IPS-15b (cell line): ENCODE results near the gene VAC14.

Experiments used
- H3K27me3 ChIP-seq: one replicate; pipeline ENCODE4 v1.6.1; 2013; ENCODE audit warnings: low read length; ENCODE audit not compliant: control insufficient read depth, insufficient read depth
- H3K36me3 ChIP-seq: one replicate; pipeline ENCODE4 v1.6.1; 2013; ENCODE audit warnings: low read length; ENCODE audit not compliant: control insufficient read depth, insufficient read depth
- H3K4me1 ChIP-seq: one replicate; pipeline ENCODE4 v1.6.1; 2013; ENCODE audit warnings: mild to moderate bottlenecking, low read length; ENCODE audit not compliant: control insufficient read depth, insufficient read depth
- H3K4me3 ChIP-seq: one replicate; pipeline ENCODE4 v1.5.1; 2013; ENCODE audit warnings: low read depth, low read length
- H3K9ac ChIP-seq: one replicate; pipeline ENCODE4 v1.6.1; 2013; ENCODE audit warnings: low read depth, mild to moderate bottlenecking, low read length
- H3K9me3 ChIP-seq: one replicate; pipeline ENCODE4 v1.6.1; 2013; ENCODE audit warnings: mild to moderate bottlenecking, low read length; ENCODE audit not compliant: control insufficient read depth, insufficient read depth

Gene VAC14

DNA sequence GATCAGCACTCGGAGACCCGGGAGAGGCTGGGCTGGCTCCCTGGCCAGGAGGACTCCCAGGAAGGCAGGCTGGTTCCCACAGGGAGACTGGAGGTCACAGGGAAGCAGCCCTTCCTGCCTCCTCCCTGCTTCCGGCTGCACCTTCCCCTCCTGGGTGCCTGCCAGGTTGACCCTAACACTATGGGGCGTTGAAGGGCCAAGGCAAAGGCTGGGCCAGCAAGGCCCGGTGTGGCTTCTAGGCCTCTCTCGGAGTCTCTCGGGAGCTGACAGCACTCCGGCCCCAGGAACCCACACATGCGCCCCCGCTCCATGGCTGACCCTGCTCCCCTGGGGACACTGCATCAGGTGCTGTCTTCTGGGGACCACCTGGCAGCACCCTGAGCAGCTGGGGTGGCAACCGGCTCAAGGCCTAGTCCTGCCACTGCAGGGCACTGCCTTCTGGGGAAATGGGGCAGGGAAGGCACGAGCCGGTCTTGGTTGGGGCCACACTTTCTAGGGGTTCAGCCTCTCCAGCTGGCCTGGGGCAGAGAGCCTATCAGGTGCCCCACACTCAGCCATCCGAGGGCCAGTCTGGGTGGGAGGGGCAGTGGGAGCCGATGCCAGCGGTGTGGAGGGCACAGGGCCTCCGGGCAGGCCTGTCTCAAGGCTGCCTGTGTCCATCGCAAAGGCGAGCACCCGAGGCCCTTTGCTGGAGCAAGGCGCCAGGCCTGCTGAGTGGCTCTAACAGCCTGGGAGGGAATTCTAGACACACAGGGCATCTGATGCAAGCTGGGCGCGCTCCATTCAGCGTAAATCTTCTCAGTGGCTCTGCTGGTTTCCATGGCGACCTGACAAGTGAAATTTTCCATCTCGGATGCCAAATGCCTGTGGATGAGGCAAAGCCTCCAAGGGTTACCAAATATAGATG is 109.5 kb downstream of the VAC14 start:
- Histone ChIP-seq H3K4me1 (peaks cover 14% of the 10 kb centered on the region), H3K9me3 (no peaks in the 10 kb centered on the region), H3K4me3 (no peak overlapping the region), H3K9ac (no peak overlapping the region), H3K36me3 (peaks cover 11% of the 10 kb centered on the region), H3K27me3 (no peaks in the 10 kb centered on the region)

DNA sequence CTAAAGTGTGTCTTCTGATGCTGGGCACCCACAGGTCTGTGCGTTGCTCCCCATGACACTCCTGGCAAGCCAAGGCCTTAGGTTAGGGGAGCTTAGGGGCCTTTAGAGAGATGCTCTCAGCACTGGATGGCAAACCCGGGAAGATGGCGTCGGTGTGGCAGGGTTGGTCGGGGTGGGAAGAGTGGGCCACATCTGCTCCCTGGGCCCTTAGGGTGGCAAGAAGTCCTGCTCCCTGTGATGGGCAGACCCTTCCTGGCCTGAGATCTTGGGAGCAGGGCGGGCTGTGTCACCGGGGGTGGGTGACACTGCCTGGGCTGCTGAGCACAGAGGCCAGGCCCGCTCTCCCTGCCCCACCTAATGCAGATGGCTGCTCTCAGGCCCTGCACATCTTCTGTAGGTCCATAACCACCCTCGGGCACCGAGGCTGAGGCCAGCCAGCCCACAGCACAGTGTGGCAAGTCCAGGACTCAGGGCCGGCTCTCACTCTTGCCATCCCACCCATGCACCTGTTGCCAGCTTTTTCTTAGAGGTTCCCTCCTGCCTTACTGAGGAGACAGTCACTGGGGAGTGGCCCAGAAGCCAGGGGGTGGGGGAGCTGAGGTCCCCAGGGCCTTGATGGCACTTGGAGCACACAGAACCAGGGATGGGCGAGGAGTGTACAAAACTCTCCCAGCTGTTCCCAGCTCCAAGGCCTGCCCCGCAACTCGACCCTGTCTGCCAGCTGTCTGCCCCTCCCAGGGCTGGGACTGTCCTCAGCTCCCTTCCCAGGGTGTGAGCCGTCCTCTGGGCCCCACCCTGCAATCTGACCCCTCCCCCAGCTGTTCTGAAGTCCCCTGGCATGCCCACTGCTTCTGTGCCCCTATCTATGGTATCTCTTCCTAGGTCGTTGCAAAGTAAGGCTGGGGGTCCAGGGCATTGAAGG is 110.7 kb downstream of the VAC14 start:
- no peak overlapping the region for H3K9ac ChIP-seq

DNA sequence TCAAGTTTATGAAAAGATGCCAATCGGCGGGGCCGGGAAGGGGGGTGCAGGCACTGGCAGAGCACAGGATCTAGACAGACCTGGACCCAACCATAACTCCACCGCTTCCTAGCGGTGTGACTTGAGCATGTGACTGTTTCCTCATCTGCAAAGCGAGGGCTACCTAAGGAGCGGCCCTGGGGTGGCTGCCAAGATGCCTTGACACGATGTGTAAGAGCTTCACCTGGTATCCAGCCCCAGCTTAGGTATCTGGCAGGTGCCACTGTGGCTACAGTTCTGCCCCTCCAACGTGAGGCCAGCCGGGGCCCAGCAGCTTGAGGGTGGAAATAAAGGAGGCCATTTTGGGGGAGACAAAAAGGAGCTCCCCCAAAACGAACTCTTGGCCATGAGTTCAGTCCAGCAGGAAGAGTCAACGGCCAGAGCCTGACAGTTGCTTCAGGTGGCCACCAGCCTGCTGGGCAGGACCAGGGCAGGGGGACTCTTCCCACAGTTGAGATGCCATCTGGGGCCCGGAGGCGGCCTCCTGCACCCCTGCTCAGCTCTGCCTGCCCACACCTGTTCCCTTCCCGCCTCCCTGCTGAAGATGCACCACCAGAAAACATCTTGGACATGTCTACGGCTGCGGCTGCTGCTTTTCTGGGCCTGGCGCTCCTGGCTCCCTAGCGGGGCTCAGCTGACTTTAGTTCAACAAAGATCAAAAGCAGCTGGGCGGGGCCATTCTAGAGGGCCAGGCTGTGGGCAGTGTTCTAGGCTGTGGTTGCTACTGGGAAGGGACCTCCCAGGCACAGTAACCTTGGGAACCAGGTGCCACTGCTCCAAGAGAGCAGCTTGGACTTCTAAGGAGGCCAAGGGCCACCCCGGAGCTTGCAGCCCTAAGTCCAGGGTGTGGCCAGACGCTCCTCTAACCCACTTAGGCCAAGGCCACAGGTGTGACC is 111.7 kb downstream of the VAC14 start:
- no peak overlapping the region for H3K9ac ChIP-seq
- H3K36me3 ChIP-seq: peaks cover 5% of the 10 kb centered on the region
- peaks cover 9% of the 10 kb centered on the region for H3K4me1 ChIP-seq

More for the DNA sequence above, 110.7 kb downstream of the VAC14 start:
- Histone ChIP-seq H3K4me1 (peaks cover 9% of the 10 kb centered on the region), H3K27me3 (no peaks in the 10 kb centered on the region), H3K36me3 (peaks cover 7% of the 10 kb centered on the region), H3K9me3 (no peaks in the 10 kb centered on the region), H3K4me3 (no peak overlapping the region)

DNA sequence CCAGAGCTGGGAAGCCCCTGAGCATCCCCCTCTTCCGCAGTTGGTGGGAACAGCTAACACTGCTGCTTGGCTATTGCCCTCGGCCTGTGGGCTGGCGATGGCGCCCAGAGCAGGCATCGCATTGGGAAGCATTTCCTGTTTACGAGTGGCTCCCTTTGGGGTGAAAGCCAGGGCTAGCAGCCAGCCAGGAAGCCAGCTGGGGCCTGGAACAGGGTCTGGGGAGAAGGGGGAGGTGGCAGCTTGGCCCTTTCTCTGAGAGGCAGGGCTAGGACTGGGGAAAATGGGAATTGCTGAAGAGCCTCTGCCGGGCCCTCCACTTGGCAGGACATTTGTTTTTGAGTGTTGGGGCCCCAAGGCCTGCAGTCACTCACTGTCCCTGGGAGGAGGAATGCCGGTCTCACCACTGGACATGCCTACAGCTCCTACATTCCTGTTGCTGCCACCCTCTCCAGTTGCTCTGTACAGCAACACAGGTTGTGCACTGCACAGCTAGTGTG is 112.7 kb downstream of the VAC14 start:
- Histone ChIP-seq H3K27me3 (no peaks in the 10 kb centered on the region), H3K9me3 (no peaks in the 10 kb centered on the region), H3K9ac (no peak overlapping the region), H3K4me3 (no peak overlapping the region), H3K36me3 (peaks cover 5% of the 10 kb centered on the region), H3K4me1 (peaks cover 9% of the 10 kb centered on the region)

More for the DNA sequence above, 111.7 kb downstream of the VAC14 start:
- no peaks in the 10 kb centered on the region for H3K9me3 ChIP-seq
- H3K27me3 ChIP-seq: no peaks in the 10 kb centered on the region
- H3K4me3 ChIP-seq: no peak overlapping the region

DNA sequence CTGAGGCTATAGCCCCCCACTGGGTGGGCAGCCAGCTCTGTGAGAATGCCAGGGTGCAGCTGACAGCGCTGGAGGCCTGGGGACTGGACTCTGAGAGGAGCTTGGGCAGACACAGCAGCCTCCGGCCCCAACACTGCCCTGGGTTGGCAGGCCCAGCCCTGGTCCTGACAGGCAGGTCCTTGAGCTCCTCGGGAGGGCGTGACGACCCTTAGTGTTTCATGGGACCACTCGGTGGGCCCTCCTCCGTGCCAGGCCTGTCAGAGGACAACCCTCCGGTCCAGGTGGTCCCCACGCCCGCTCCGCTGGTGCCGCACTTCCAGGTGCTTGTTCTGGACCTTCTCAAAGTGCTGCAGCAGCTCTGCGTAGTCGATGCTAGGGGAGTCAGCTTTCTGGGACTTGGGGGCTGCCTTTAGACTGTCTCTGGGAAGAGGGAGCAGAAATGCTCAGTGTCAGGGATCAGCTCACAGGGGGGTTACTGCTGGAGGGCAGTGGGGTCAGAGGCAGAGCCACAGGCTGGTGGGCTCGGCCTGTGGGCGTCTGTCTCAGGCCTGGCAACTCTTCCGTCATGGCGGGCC is 113.2 kb downstream of the VAC14 start:
- Histone ChIP-seq H3K36me3 (peaks cover 5% of the 10 kb centered on the region), H3K27me3 (no peaks in the 10 kb centered on the region), H3K9me3 (no peaks in the 10 kb centered on the region), H3K4me1 (peaks cover 9% of the 10 kb centered on the region), H3K9ac (no peak overlapping the region), H3K4me3 (no peak overlapping the region)

DNA sequence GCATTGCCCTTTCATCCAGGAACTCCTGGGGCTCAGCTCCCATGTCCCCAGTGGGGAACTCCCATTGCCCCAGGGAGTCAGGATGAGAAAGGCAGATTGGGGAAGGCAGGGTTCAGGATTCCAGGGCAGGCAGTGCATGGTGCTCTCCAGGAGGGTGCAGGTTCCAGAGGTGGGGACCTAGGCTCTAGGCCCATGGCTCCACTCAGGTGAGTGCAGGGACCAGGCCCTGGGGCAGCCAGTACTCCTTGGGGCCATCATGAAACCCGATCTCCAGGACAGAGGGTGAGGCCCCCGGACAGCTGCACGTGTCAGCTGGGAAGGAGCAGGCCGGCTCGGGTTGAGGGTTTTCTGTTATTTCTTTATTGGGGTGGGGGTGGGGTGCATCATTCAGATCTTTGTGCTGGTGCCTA is 113.9 kb downstream of the VAC14 start:
- Histone ChIP-seq H3K9ac (no peak overlapping the region), H3K36me3 (no peaks in the 10 kb centered on the region), H3K9me3 (no peaks in the 10 kb centered on the region), H3K4me1 (peaks cover 9% of the 10 kb centered on the region), H3K27me3 (no peaks in the 10 kb centered on the region), H3K4me3 (no peak overlapping the region)

DNA sequence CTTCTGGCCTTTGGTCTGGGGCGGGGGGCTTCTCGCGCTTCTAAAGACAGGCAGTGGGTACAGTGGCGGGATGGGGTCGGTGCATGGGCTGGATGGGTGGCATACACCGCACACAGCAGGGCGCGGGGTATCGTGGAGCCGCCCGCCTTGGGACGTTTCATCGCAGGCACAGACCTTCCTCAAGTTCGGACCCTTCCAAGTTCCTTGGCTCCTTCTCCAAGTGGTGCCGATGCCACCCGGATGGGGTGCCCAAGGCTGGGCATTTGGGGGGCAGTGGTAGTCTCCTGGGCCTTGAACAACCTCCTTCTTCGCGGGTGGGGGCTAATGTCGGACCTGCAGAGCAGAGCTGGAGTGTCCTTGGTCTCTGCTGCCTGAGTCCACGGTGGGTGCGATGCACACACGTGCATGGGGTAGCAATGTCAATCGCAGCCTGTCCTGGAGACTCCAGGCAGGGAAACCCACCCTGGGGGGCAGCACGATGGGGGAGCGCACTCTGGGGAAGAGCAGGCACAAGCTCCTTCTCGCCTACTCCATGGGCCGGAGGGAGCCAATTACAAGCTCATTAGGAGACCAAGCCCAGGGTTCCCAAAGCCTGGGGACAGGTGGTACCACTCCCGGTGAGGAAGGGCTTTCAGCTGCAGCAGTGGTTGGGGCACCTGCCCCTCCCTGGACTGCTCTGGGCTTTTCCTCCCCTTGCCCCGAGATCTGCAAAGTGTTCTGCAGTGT is 114.4 kb downstream of the VAC14 start:
- H3K36me3 ChIP-seq: no peaks in the 10 kb centered on the region
- H3K9me3 ChIP-seq: no peaks in the 10 kb centered on the region
- H3K27me3 ChIP-seq: no peaks in the 10 kb centered on the region
- peaks cover 9% of the 10 kb centered on the region for H3K4me1 ChIP-seq
- H3K4me3 ChIP-seq: peak overlapping the region; percentile 41
- H3K9ac ChIP-seq: no peak overlapping the region

DNA sequence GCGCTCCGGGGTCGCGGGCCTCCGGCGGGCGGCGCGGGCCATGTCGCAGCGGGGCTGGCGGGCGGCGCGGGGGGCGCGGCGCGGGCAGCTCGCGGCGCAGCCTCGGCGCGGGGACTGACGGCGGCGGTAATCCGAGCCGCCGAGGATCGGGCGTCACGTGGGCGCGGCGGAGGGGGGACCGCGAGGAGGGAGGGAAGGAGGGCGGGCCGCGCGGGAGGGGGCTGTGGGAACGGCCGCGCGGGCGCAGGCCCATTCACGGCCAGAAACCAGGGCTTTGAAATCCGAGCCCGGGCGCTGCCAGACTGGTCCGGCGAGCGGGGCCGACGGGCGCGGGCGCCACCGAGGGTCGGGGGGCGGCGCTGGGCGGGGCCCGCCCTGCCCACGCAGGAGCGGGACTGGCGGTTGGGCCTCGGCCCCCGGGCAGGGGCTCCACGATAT is 115.0 kb downstream of the VAC14 start, which contains the start of gene MTSS2:
Gene MTSS2, minus strand, starts transcription at position 116 of the 438 bp plus-strand sequence. CDS start 262 bp downstream, outside the sequence.
- H3K4me3 ChIP-seq: peak within 1 kb of the TSS; percentile 68
- peaks cover 9% of the 10 kb centered on the region for H3K4me1 ChIP-seq
- H3K9me3 ChIP-seq: no peaks in the 10 kb centered on the region
- no peaks in the 10 kb centered on the region for H3K36me3 ChIP-seq
- no peaks in the 10 kb centered on the region for H3K27me3 ChIP-seq
- peak within 1 kb of the TSS; percentile 37 for H3K9ac ChIP-seq

DNA sequence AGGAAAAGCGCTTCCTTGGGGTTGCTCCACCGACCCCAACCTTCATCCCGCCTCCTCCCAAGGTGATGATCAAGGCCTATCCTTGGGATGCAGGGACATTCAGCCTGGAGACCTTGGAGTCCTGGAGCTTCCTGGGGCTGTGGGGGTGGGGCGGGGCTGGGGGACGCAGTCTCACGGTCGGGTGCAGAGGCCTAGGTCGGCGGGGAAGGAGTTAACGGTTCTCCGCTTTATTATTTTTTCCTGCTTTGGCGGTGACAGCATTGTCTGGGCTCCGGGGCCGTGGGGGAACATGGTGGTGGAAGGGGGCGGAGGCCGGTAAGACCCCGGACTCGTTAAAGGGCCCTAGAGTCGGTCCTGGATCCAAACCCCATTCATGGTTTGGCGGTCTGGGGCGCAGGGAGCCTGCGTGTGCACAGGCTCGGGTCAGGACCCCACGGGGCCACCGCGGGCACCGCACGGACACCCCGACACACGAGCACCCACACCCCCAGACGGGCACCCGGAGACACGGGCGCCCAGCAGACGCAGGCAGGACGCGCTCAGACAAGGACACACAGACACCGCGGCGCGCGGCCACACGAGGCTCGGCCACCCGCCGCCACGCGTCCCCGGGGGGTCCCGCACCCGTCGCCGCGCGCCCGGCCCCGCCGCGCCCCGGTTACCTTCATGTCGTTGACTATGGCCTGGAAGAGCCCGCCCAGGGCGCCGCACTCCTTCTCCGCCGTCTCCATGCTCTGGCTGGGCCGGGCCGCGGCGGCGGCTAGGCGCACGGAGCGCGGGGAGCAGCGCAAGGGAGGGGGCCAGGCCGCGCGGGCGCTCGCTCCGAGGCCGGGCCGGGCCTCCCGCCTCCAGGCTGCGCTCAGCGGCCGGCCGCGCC is 115.7 kb downstream of the VAC14 start:
- Histone ChIP-seq H3K27me3 (no peaks in the 10 kb centered on the region), H3K36me3 (no peaks in the 10 kb centered on the region), H3K4me3 (peak overlapping the region; percentile 68), H3K9ac (peak overlapping the region; percentile 37), H3K4me1 (peaks cover 9% of the 10 kb centered on the region), H3K9me3 (no peaks in the 10 kb centered on the region)
